ENCODE measurements around the gene BAD. TPM values are rescaled to one million over a fixed set of nuclear protein-coding genes. Genes with fewer than 3 reads are reported as not detected.

Gene BAD
- total and polyA plus RNA-seq, 10 donors, result 27.0 to 67.3 (median 40.4) TPM

- 91 to 97% (median 94%) methylated on average over 18 to 32 of the region's 32 CpGs for WGBS, 5 donors
- DNase-seq, result peak; percentile 73
- Histone ChIP-seq H3K4me3 (no peak overlapping the region), H3K27ac (no peak overlapping the region), H3K9me3 (no peaks in the 10 kb centered on the region), H3K27me3 (replicated peaks in 1 of 7) (no peaks in the 10 kb centered on the region), H3K36me3 (peaks cover 0 to 100% (median 65%) of the 10 kb centered on the region in 6 donors), H3K4me1 (peaks cover 0 to 16% (median 5%) of the 10 kb centered on the region in 6 donors)
- peak in 1 of 3 donors; percentile 7 for TF ChIP-seq POLR2AphosphoS5 (IDR thresholded peaks at IDR 0.05)
- TF ChIP-seq CTCF (IDR thresholded peaks at IDR 0.05 in 8 of 11, conservative IDR thresholded peaks at IDR 0.05 in 3 of 11), result no peak
- no peak for TF ChIP-seq POLR2A (IDR thresholded peaks at IDR 0.05)
- intact Hi-C loops (cut with DNase I; ENCODE audit: low total_unique reads), result no loop called here
These were observed 25.4 kb downstream of the BAD start for GRCh38 chr11:64258946-64259532.

DNA sequence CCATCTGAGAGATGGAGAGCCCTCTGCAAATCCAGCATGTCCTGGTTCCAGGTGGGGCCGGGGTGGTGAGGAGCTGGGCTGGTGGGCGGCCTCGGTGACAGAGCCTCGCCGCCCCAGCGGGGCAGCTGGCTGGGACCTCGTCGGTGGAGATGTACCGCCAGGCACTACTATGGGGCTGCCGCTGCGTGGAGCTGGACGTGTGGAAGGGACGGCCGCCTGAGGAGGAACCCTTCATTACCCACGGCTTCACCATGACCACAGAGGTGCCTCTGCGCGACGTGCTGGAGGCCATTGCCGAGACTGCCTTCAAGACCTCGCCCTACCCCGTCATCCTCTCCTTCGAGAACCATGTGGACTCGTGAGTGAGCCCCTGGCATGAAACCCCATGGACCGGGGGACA, 26.1 kb downstream of the BAD start:
- H3K9me3 ChIP-seq, result no peaks in the 10 kb centered on the region
- H3K27me3 ChIP-seq (replicated peaks in 1 of 7), result no peaks in the 10 kb centered on the region
- H3K36me3 ChIP-seq, result peaks cover 0 to 93% (median 58%) of the 10 kb centered on the region in 6 donors
- no peak overlapping the region for H3K27ac ChIP-seq
- WGBS, 5 donors, result 84 to 93% (median 90%) methylated on average over 9 to 24 of the region's 24 CpGs
- DNase-seq, result no peak
- TF ChIP-seq POLR2A (IDR thresholded peaks at IDR 0.05) (no peak), CTCF (IDR thresholded peaks at IDR 0.05 in 8 of 11, conservative IDR thresholded peaks at IDR 0.05 in 3 of 11) (no peak), POLR2AphosphoS5 (IDR thresholded peaks at IDR 0.05) (no peak)
- H3K4me1 ChIP-seq, result peaks cover 0 to 23% (median 10%) of the 10 kb centered on the region in 6 donors
- intact Hi-C loops (cut with DNase I; ENCODE audit: low total_unique reads), result no loop called here
- H3K4me3 ChIP-seq, result no peak overlapping the region

- Histone ChIP-seq H3K27ac (no peak overlapping the region), H3K27me3 (replicated peaks in 1 of 7) (no peaks in the 10 kb centered on the region), H3K9me3 (no peaks in the 10 kb centered on the region), H3K36me3 (peaks cover 0 to 72% (median 42%) of the 10 kb centered on the region in 6 donors), H3K4me3 (no peak overlapping the region), H3K4me1 (peaks cover 6 to 41% (median 28%) of the 10 kb centered on the region in 6 donors)
- TF ChIP-seq POLR2AphosphoS5 (IDR thresholded peaks at IDR 0.05) (no peak), CTCF (IDR thresholded peaks at IDR 0.05 in 8 of 11, conservative IDR thresholded peaks at IDR 0.05 in 3 of 11) (no peak), POLR2A (IDR thresholded peaks at IDR 0.05) (no peak)
- DNase-seq, result peak; percentile 72
- WGBS, 5 donors, result 82 to 93% (median 88%) methylated on average over 14 to 15 of the region's 15 CpGs
- intact Hi-C loops (cut with DNase I; ENCODE audit: low total_unique reads), result no loop called here
These were observed 28.2 kb downstream of the BAD start for GRCh38 chr11:64256300-64256699.

DNA sequence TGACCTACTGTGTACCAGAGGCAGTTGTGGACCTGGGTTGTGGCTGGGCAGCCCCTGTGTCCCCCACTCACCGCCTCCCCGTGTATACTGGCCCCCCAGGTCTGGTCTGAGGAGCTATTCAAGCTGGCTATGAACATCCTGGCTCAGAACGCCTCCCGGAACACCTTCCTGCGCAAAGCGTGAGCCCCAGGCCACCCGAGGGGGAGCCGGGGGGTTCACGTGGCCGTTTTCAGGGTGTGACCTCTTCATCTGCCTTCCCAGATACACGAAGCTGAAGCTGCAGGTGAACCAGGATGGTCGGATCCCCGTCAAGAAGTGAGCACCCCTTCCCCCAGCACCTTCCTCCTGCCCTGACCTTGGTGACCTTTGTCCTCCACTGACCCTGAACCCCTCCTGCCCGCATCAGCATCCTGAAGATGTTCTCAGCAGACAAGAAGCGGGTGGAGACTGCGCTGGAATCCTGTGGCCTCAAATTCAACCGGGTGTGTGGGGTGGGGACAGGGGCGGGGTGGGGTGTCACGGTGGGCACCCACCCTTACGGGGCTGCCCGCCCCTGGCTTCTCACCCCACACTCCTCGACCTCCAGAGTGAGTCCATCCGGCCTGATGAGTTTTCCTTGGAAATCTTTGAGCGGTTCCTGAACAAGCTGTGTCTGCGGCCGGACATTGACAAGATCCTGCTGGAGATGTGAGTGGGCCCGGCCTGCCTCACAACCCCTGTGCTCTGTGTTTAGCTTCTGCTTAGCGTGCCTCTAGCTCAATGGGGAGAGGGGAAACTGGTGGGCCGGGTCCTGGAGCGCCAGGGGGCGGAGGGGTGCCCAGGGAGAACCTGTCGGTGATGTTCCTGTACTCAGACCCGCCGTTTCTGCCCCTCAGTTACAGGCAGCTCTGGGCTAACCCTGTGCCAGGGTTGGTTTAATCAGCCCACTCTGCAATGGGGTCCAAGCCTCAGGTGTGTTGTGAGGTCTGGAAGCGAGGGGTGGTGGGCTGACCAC, 29.0 kb downstream of the BAD start:
- WGBS, 5 donors, result 80 to 91% (median 86%) methylated on average over 22 to 35 of the region's 35 CpGs
- Histone ChIP-seq H3K27me3 (replicated peaks in 1 of 7) (no peaks in the 10 kb centered on the region), H3K4me3 (no peak overlapping the region), H3K4me1 (peaks cover 9 to 49% (median 36%) of the 10 kb centered on the region in 6 donors), H3K9me3 (no peaks in the 10 kb centered on the region), H3K36me3 (peaks cover 0 to 64% (median 40%) of the 10 kb centered on the region in 6 donors), H3K27ac (no peak overlapping the region)
- TF ChIP-seq CTCF (IDR thresholded peaks at IDR 0.05 in 8 of 11, conservative IDR thresholded peaks at IDR 0.05 in 3 of 11) (no peak), POLR2AphosphoS5 (IDR thresholded peaks at IDR 0.05) (no peak), POLR2A (IDR thresholded peaks at IDR 0.05) (no peak)
- DNase-seq, result peak; percentile 68
- intact Hi-C loops (cut with DNase I; ENCODE audit: low total_unique reads), result no loop called here

All from spleen (tissue), 11 donors.